Suppressor macrophage treated with lipopolysaccharide for 4 hours (primary cell): ENCODE data around the gene DGKD.
"Not testable (repeated sequence)": the region's sequence is repeated elsewhere in the genome, so short reads cannot be mapped to it uniquely, and the experiment has no call there.

Experiments
- DNase-seq: peaks from one replicate; pipeline ENCODE4 v3.0.0-alpha.2; 2020

DGKD gene

GRCh38 chr2:233387667-233388528 is 33.6 kb downstream of the DGKD start:
- no peak for DNase-seq

- DNase-seq: no peak
Measured at GRCh38 chr2:233389601-233390125, 35.4 kb downstream of the DGKD start.

- DNase-seq: no peak
Measured at GRCh38 chr2:233395687-233396086, 41.4 kb downstream of the DGKD start.

GRCh38 chr2:233396726-233397665 is 42.7 kb downstream of the DGKD start:
- not testable (repeated sequence) for DNase-seq

DNA sequence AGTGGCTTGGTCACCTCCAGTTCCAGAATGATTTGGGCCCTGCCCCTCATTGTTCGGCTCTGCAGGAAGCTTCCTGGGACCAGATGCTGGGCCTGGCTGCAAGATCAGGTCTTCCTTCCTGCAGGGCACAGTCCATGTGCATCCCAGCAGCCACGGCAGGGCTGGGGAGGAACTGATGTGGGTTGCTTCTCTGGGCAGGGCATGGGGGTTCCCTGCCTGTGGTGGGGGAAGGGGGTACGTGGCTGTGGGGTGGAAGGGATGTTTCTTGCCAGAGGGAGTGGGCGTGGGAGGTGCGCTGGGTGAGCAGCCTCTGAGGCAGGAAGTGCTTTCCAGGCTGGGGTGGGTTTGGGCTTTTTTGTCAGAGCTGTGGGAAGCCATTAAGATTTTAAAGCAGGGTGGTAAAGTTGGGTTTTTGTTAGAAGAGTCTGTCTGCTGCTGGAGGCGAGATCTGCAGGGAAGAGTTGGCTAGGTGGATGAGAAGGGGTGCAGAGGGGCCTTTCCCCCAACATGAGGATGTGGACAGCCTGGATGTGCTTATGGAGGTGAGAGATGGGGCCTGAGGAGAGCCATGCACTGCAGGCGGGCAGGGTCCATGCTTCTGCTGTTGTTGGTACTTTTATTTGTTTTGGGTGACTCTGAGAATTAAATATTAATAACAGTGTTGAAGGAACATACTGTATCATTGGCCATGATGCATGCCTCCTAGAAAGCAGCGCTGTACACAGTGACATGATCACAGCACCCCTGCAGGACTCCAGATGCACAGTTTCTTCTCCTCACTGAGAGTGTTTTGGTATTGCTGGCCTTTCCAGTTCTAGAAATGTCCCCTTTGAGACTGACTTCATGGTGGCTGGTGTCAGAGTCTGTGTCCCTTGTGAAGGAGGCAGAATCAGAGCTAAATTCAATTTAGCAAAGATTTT is 45.3 kb downstream of the DGKD start:
- DNase-seq: no peak

DNA sequence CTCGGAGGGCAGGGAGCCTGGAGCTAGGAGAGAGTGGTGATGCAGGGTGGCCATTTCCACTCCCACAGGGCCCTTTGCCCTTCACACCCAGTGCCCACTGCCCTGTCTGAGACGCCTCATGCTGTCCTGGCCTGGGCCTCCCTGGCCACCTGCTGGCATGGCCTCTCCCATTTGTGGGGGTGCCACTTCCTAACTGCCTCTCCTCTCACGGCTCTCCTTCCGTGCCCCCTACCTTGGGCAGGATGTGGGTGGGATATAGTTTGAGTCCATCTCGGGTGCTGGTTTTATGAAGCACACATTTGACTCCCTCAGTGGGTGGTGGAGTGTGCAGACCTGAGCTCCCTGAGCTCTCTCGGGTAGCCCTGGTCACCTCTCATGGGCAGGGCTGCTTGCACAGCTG is 46.0 kb downstream of the DGKD start:
- DNase-seq: no peak

DNA sequence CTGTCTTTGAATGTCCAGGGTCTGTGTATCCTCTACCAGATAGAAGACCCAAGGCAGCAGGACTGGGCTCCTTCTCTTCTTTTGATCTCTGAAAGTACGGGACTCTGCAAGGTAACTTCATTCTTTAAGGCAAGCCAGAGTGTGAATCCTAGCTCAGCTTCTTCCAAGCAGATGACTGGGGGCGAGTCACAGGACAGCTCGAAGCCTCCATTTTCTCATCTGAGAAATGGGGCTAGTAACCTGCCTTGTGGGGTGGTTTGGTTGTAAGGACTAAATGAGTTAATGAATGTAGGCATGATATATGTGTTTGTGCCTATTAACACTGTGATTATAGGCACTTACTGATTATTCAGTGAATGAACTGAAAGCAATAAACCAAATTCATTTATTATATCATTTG is 46.7 kb downstream of the DGKD start:
- DNase-seq: no peak

DNA sequence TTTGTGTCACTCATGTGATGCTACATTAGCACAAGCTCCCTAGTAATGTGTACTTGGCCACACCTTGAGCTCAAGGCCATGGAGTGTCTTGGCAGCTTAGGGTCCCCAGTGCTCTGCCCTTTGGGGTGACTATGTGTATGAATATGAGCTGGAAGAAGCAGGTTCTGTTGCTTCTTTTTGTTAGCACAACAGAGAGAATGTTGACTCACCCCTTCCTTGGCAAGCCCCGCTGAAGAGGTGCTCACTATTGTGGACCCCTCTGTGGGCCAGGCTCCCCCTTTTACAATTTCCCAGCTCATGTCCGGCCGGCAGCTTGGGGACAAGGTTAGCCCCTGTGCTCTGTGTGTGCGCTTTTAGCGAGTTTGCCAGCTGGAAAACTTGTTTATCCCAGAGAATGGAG is 48.1 kb downstream of the DGKD start:
- no peak for DNase-seq

DNA sequence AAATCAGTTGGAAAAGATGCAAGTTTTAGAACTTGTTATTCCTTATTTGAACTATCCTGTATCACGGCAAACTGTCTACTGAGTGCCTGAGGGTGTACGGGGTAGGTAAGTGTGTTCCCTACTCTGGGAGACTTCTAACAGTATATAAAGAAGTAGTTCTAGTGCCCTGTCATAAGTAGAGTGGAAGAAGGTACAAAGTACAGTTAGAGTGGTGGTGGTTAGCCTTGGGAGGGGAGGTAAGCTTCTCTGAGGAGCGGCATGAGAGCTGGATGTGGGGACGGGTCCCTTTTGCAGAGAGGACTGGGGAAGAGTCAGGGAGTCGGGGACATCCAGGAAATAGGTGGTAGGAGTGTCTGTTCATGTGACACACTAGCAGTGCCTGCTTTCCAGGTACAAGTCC is 48.5 kb downstream of the DGKD start:
- DNase-seq: no peak

DNA sequence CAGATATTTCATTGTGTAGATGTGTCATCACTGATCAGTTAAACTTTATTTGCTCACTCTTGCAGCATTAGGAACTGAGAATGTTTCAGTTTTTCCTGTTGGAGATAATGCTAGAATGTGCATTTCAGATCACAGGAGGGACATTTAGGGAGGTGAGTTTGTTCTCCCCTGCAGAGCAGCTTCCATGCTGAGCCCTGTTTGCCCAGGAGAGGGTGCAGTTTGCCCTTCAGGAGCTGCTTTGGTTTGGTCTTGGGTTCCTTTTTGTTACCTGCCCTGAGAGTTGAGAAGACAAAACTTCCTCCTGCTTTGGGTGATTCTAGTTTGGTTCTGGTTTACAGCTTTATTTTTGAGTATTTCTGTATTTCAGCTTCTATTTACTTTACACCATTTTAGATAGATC is 49.9 kb downstream of the DGKD start:
- no peak for DNase-seq

DNA sequence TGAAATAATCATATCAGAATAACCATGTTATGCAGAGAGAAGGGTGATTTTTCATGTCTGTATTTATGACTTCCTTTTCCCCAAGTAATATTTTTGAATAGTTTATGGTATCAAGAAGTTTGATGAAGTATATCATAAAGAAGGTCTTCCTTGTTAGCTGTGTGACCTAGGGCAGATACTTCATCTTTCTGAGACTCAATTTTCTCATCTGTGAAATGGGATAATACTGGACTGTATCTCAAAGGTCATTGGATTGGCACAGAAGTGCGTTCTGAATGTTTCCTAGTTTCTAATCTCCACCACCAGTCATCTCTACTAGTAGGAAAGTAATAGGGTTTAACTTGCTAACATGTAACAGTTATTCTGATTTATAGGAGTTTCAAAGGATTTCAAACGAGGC is 52.6 kb downstream of the DGKD start:
- DNase-seq: no peak

DNA sequence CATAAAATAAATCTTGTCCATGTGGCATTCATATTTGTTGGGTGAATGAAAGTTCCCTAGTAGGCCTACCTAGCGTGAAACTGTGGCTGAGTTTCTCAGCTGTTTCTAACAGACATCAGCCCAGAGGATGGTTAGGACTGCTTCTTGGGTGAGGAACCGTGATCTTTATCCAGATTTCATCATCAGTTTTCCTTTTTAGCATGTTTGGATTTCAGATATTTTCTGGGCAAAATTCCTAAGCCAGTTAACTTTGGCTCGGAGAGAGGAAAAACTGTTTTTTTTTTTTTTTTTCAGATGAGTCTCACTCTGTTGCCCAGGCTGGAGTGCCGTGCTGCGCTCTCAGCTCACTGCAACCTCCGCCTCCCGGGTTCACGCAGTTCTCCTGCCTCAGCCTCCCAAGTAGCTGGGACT is 53.5 kb downstream of the DGKD start:
- DNase-seq: no peak

DNA sequence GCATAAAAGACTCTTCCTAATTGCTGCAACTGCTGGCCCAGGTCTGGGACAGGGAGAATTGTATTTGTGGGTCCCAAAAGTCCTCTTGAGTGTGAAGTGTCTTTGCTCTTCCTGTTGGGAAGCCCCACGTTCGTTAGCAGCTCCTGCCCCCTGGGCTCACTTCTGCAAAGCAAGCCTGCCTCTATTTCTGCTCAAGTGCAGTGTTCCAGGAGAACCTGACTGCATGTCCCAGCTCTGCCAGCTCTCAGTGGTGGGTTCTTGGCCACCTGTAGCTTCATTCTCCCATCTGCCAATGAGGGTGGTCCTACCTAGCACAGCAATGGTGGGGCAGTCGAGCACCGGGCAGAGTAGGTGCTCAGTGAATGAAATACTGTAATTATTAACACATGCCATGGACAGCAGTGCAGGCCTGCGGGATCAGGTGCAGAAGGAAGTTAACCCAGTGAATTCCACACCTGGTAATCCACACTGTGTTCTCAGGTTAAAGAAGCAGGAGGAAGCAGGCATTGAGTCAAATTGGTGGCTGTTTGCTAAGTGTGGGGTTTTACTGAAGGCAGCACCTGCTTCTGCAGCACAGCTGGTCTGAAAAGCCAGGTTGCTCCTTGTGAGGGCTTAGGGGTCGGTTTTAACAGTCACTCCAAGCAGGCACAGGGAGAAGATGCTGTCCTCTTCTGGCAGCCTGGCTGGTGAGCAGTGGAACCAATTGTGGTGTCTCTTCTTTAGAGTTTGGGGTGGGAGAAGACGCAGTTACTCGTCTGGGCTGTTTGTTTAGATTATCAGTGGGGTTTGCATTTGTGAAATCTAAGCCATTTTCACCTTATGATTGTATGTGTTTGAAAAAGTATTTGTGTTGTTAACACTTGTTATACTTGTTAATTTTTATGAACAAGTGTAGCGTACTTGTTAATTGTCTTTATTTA is 54.3 kb downstream of the DGKD start:
- no peak for DNase-seq

DNA sequence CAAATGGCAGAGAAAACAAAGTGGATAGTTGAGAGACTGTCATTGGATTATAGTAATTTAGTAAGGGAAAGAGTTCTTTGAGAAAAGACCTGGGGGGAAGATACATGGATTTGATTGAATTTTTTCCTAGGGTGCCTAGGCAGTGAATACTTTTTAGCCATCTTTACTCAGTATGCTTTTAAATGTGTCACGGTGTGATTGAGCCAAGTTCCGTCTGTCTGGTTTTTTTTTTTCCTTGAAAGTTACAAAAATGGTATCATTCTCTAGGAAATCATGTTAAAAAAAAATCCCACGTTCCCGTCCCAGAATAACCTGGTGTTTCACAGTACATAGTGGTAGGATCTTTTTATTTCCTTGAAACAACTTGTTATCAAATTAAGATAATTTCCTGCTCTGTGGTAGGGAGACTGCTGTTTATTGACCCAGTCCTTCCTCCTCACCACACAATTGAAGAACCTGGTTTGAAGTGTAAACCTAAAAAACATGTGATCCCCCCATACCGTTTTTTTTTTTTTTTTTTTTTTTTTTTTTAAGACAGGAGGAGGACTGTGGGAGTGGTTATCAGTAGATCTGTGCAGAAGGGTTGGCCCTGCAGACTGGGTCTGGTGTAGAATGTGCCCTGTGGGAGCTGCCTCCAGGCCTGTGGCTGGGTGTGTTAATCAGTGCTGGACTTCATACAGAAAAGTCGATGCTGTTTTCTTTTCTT is 55.1 kb downstream of the DGKD start:
- no peak for DNase-seq

GRCh38 chr2:233410196-233410760 is 56.0 kb downstream of the DGKD start:
- DNase-seq: no peak

DNA sequence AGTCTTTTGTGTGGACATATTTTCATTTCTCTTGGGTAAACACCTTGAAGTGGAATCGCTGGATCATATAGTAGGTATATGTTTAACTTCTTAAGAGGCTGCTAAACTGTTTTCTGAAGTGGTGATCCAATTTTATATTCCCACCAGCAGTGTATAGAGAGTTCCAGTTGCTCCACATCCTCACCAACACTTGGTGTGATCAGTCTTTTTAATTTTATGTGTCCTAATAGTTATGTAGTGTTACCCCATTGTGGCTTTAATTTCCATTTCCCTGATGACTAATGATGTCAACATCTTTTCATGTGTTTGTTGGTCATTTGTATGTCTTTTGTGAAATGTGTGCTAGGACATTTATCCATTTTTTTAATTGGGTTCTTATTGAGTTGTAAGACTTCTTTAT is 56.9 kb downstream of the DGKD start:
- peak; percentile 15 for DNase-seq

GRCh38 chr2:233412405-233412804 is 58.1 kb downstream of the DGKD start:
- no peak for DNase-seq

- no peak for DNase-seq
Measured at GRCh38 chr2:233413046-233413445, 58.8 kb downstream of the DGKD start.

- DNase-seq: peak; percentile 77
Measured at GRCh38 chr2:233413559-233414272, 59.4 kb downstream of the DGKD start.

DNA sequence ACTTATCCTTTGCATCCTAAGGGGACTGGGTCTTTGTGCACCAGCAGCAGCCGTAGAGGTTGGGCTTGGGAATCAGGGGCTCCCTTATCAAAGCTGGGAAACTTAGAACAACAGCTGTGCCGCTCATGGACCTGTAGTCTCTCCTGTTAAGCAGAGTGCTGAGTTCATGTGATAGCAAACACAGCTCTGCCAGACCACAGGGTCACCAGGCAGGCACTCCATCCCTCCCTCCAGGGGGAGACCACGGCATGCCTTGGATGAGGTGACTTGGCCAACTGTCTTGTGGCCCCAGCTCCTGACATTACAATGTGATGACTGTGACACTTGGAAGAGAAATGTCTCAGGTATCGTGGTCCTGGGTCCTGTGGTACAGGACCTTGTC is 60.0 kb downstream of the DGKD start:
- no peak for DNase-seq
